ENCODE data around the gene ARL3. TPM values are rescaled to one million over a fixed set of nuclear protein-coding genes. Genes with fewer than 3 reads are reported as not detected.
A peak's percentile ranks its signal among the peaks of the same experiment; 100 is the strongest.

Gene ARL3
- total and polyA plus RNA-seq, 2 of the 4 experiments (the other 2 are of a cell fraction), result 5.0 to 14.3 TPM

DNA sequence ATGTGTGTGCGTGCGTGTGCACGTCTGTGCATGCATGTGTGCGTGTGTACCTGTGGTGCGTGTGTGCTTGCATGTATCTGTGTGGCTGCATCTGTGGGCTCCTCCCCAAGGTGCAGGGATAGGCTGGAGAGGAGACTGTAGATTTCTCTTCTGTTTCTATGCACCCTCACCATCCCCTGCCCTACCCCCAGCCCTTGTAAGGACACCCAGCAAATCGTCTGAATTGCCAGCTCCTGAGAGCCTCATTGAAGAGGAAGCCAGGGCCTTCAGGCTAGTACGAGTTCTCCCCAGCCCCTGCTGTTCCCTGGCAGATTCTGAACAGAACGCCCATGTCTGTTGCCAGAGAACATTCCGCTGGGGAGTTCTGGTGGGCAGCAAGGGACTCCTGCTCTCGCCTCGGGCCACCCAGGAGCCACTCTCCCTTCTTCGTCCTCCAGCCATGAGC is 86.9 kb downstream of the ARL3 start:
- dilution Hi-C loops (cut with HindIII; ENCODE audit: low sequenced_read_pairs, unreplicated experiment) (no loop called here), in situ Hi-C loops (cut with MboI; ENCODE audit: low sequenced_read_pairs) (no loop called here), intact Hi-C loops (cut with micrococcal nuclease) (no loop called here)
- Histone ChIP-seq H3K4me2 (ENCODE audit: low read depth, low read length) (0 out of 2 replicates have a peak overlapping the region, but pooled peaks have one; percentile 4), H3K4ac (ENCODE audit: low read depth, low read length) (peak overlapping the region; percentile 98), H3K18ac (ENCODE audit: low read depth, low read length) (peak overlapping the region; percentile 95), H2BK120ac (ENCODE audit: low read depth, low read length) (peak overlapping the region; percentile 99), H2BK20ac (ENCODE audit: low read depth, low read length) (peak overlapping the region; percentile 65), H3K23ac (ENCODE audit: low read depth, low read length) (peak overlapping the region; percentile 89), H3K4me3 (ENCODE audit: insufficient read depth, low read depth, low read length) (no peak overlapping the region), H3K14ac (replicated peaks; ENCODE audit: low read depth, low read length) (peak overlapping the region; percentile 99), H2BK5ac (ENCODE audit: low read depth, low read length, poor library complexity, severe bottlenecking) (peak overlapping the region; percentile 100), H2BK15ac (ENCODE audit: low read depth, low read length) (peak overlapping the region; percentile 99; the same call in 2 of the 3 replicates), H3K9me1 (ENCODE audit: insufficient read depth, low read length) (peaks cover 49% of the 10 kb centered on the region), H3K27ac (ENCODE audit: insufficient read depth, low read length) (peak overlapping the region; percentile 98), H2AK5ac (ENCODE audit: low read depth, low read length) (peak overlapping the region; percentile 99), H3K79me1 (ENCODE audit: low read depth in 1 of 2, low read length in 2 of 2) (peaks cover 29 to 64% of the 10 kb centered on the region in 2 experiments), H3K9ac (ENCODE audit: low read depth, low read length) (peak overlapping the region; percentile 58), H3K56ac (ENCODE audit: extremely low read depth, insufficient read depth, low read length) (peak overlapping the region; percentile 93), H3K27me3 (ENCODE audit: control insufficient read depth, insufficient read depth, low read length) (no peaks in the 10 kb centered on the region), H2AFZ (replicated peaks; ENCODE audit: low read length, poor library complexity) (peak overlapping the region; percentile 87), H4K8ac (ENCODE audit: low read depth in 2 of 2, low read length in 2 of 2) (peak overlapping the region; percentile 97 to 100), H4K5ac (ENCODE audit: low read depth, low read length) (peak overlapping the region; percentile 97), H3K36me3 (ENCODE audit: control insufficient read depth, insufficient read depth, low read length) (peaks cover 4% of the 10 kb centered on the region; the same call in 1 of the 2 replicates), H3K9me3 (ENCODE audit: control insufficient read depth, insufficient read depth, low read length) (no peaks in the 10 kb centered on the region), H4K91ac (ENCODE audit: insufficient read depth, low read depth, low read length) (peak overlapping the region; percentile 100), H2AK9ac (replicated peaks; ENCODE audit: low read depth, low read length, poor library complexity) (peak overlapping the region; percentile 99), H3K4me1 (ENCODE audit: control insufficient read depth, insufficient read depth, low read length) (peaks cover 55% of the 10 kb centered on the region), H4K20me1 (ENCODE audit: insufficient read depth, low read length) (no peaks in the 10 kb centered on the region)
- BruUV-seq (replicated peaks), result no TSS peak
- no peak for TF ChIP-seq USF2 (IDR thresholded peaks at IDR 0.05; ENCODE audit: low read depth, low read length)
- no peak for TF ChIP-seq MAZ (IDR thresholded peaks at IDR 0.05; ENCODE audit: borderline replicate concordance, low read depth, low read length)
- no peak for TF ChIP-seq FOS (IDR thresholded peaks at IDR 0.05; ENCODE audit: low read depth, low read length)
- TF ChIP-seq RFX5 (IDR thresholded peaks at IDR 0.05; ENCODE audit: low read depth, low read length), result peak; percentile 23; the same call in 1 of the 2 replicates
- DNase-seq, result no peak
- WGBS, 2 experiments (ENCODE audit: extremely low coverage in 2 of 2, insufficient read length in 1 of 2), result 31% methylated on average over 2 of the region's 12 CpGs; no CpG with 5 or more reads in 1 of the 2 experiments
- ChIA-PET POLR2A (ENCODE audit: unreplicated experiment) (interaction anchor here (1.0 kb wide), 1 partner anchor 15 kb away, joined by 3 read pairs; no protein-coding TSS in a partner anchor), CTCF (interaction anchor here (0.8 kb wide), 1 partner anchor 123 kb away, joined by 5 read pairs; the partner anchor contains the start of gene SUFU)
- ATAC-seq (ENCODE audit: low read depth), result no peak

All from IMR-90 (cell line).